NCI-H345 (cell line): ENCODE results near the gene MRPS34.

ENCODE experiments used
- DNase-seq: peaks from one replicate; lab custom pipeline; 2025; lab: John Stamatoyannopoulos, UW

MRPS34 gene

DNA sequence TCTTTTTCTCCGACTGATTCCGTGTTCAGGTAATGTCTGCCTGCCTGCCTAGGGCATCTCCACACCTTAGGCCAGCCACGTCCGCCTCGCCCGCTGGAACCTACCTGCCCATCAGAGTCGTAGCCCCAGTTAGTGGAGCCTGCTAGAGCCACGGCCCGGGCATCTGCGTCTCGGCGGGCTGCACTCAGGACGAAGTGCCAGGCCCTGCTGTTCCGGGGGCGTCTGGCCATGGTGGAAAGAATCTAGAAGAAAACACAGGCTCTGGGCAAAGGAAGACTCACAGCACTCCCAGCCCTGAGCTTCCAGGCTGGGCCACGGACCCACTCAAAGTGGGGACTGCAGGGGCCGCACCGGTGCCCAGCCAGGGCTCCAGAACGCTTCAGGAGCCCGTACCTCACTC, 8.3 kb upstream of the MRPS34 start:
- DNase-seq: no peak

GRCh38 chr16:1780677-1781072, 7.7 kb upstream of the MRPS34 start:
- no peak for DNase-seq

GRCh38 chr16:1779741-1780676, 7.1 kb upstream of the MRPS34 start:
- no peak for DNase-seq

DNA sequence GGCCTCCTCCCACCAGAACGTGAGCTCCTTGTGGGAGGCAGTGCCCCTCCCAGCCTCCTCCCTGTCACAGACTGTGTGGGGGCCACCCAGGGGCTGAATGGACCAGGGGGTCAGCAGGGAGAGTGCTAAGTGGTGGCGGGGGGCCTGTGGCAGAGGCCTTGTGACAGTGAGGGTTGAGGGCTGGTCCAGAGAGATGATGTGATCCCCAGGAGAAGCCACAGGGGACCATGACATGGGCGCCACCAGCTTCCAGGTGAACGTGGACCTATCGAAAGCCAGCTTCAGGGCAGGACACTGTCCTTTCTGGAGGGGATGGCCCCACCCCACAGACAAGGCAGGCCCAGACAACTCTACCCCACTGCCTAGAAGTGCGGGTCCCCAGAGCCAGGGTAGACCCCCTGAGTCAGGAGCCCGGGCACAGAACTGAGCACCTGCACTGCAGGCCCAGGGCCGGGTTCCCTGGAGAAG, 6.3 kb upstream of the MRPS34 start:
- no peak for DNase-seq

DNA sequence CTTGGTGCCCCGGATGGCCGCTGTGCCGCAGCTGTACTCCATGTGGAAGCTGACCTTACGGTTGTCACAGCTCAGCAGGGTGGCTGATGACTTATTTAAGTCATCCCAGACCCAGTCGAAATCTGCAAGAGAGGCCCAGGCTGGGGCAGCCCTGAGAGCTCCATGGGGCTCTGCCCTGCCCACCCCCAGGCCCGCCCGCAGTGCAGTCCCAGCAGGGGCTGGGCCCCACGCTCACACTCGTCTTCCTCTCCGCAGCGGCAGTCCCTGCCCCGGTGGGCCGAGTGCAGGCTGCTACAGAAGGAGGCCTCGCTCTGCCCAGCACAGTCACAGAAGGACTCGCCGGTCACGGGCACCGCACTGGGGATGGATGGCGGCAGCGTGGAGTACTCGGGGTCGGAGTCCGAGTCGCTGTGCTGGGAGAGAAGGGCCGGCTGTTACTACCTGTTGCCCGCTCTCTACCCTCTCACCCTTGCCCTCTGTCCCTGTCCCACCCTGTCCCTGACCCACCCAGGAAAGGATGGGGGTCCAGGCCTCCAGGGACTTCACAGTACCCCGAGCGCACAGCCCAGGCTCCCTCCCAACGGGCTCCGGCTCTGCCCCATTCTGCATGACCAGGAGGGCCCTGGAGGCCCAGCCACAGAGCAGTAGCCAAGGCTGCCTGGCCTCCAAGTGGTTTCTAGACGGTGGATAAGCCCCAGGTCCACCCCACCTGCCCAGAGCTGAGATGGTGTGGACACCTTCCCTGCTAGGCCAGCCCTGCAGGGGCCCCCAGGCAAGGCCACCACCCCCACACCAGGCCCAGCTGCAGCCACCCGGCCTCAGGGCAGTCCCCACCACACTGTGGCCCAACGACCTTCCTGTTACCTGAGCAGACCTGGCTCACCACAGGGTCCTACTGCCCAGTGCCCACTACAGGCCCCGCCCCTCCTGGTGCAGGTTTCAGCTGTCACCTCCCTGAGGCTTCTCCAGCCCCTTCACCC, 5.6 kb upstream of the MRPS34 start:
- no peak for DNase-seq

- DNase-seq: no peak
Observed at GRCh38 chr16:1777375-1778199, 4.7 kb upstream of the MRPS34 start.

GRCh38 chr16:1776991-1777374, 4.0 kb upstream of the MRPS34 start:
- no peak for DNase-seq

DNA sequence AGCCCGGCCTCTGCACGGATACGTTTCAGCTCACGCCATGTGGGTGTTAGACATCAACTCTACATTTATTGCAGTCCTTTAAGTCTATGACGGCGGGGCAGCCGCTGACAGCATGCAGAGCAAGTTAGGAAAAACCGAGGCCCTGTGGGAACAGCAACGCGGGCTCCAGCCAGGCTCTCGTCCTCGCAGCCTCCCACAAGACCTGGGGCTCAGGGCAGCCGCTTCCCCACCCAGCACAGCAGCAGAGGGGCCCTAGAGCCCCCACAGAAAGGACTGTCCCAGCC, 3.7 kb upstream of the MRPS34 start:
- DNase-seq: no peak

DNA sequence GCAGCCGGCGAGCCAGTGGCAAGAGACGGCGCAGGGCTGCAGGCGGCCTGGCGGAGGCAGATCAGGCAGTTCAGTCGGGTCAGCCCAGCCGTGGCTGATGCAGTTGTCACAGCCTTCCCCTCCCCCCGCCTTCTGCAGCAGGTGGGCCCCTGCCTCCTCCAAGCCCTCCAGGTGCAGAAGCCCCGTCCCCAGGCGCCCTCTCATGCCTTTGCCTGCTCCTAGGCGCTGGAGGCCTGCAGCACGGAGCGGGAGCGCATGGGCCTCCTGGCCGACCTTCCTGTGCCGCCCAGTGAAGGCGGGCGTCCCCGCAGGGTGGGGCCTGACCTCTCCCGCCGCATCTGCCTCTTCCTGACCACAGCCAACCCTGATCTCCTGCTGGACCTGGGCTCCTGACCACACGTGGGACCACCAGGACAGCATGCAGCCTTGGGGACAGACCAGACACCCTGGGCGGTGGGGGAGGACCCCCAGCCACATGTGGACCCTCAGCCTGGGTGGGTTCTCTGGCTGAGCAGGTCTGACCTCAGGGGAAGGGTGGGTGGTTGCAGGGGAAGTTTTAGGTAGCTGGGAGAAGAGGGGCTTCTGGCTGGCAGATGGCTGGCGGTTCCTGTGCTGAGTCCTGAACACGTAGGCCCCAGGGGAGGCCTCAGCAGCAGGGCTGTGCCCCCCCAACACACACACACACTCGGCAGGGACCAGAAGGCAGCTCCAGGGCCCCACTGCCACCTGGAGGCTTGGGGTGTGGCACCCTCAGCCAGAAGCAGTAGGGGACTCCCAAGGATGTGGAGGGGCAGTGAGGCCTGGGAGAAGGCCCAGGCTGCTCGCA, 3.1 kb upstream of the MRPS34 start:
- no peak for DNase-seq

DNA sequence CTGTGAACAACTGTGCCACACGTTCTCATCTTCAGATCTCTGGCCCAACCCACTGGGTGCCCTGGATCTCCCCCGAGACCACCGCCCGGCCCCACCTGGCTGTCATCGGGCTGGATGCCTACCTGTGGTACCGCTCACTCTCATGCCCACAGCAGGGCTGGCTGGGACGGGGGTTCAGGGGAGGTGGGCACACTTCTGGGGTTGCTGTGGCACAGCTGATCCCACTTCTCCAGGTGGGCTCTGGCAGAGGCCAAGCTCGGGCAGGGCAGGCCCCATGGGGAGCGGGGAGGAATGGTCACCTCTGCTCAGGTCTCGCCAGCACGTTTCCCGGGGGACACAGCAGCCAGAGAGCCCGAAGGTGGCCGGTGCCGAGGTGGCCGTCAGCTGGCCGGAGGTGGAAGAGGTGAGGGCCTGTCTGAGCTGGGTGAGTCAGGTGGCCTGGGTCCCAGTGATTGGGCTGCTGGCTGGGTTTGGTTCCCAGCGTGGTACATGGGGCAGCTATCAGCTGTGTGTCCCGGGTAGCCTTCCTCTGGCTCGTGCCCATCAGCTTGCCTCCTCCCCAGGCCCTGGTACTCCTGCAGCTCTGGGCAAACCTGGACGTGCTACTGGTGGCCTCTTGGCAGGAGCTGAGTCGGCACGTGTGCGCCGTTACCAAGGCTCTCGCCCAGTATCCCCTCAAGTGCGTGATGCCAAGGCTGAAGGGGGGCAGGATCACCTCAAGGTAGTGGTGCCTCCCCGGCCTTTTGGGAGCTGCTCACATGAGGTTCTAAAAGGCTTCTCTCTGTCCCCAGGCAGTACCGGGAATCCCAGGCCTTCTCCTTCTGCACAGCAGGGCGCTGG, 2.3 kb upstream of the MRPS34 start:
- no peak for DNase-seq

DNA sequence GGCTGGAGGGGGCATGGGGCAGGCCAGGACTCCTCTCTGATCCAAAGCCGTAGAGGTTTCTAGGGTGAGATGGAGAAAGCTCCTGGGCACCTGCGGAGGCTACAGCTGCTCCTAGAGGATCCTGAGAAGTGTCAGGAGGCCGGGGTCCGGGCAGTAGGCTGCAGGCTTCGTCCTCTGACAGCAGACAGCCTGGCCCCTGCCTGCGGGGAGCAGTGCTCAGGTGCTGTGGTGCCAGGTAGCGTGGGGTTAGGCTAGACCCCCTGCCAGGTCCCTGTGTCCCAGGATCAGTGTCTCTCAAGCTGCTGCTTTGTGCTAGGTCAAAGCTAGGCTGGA, 1.5 kb upstream of the MRPS34 start:
- no peak for DNase-seq

- DNase-seq: no peak
Observed at GRCh38 chr16:1773703-1774447, 941 bp upstream of the MRPS34 start.

DNA sequence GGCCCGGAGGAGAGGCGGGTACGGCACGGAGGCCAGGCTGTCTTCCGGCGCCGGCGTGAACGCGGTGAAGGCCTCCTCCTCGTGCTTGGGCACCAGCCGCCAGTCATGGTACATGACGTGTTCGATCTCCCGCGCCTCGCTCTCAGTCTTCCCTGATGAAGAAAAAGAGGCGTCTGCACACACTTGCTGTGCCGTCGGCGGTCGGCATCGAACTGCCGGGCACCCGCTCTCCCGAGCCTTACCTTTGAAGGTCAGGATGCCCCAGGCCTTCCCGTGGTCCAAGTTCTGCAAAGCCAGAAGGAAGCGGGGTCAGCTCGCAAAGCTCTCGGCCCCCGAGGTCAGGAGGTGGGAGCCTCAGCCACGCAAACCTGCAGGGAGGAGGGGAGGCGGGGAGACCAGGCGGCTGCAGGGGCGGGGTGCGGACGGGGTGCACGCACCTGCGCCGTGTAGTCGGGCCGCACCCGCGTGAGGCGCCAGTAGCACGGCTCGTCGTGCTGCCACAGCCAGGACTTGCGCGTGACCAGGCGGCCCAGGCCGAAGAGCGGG, 499 bp downstream of the MRPS34 start, which contains the start of gene EME2:
Gene EME2, plus strand, starts transcription at position 449 of the 546 bp plus-strand sequence. CDS start 418 bp downstream, outside the sequence.
- peak; percentile 50 for DNase-seq

DNA sequence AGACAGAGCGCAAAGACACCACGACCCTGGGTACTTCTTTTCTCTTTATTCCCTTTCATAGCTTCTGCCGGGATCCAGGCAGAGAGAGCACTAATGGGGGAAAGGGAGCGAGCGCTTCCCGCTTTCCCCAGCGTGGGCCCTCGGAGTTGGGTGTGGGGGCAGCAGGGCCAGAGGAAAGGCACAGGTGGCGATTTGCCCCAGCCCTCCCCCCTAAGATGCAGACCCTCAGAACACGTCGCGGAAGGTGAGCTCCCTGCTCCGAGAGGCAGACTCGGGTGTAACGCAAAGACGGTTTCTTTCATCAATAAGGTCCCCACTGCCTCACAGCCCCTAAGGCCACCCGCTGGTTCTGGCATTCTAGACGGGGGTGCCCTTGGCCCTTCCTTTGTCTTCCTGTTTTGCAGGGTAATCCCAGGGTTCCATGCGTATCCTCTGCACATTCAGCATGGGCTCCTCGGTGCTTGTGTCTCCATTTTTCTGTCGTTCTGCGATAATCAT, 1.0 kb downstream of the MRPS34 start:
- DNase-seq: no peak

DNA sequence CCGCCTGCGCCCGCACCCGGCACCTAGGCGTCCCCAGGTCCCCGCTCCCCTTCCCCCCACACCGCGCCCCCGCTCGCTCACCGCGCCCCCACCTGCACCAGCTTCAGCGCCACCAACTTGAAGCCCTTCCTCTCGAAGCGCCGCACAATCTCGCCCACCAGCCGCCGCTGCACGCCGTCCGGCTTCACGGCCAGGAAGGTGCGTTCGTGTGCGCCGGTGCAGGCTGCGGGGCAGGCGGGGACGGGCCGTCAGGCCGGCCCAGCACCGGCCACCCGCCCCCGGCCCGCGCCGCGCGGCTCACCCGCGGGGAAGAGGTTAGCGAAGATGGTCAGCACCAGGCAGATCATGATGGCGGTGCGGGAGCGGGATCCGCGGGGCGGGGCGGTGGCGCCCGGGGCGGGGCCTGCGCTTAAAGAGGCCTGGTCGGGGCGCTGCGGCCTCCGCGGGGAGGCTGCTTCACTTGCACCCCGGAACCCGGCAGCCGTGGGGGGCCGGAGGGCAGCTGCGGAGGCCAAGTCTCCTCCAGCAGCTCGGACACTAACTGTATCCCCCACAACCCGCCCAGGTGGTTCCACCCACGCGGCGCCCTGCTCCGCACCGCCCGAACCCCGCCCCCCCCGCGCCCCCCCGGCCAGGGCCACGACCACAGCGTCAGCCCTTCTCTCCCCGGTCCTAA, 1.6 kb downstream of the MRPS34 start, which contains the start of gene NME3:
Gene NME3, minus strand, starts transcription at position 356 of the 676 bp plus-strand sequence. Its CDS starts 9 bp downstream, at position 347.
- no peak for DNase-seq

GRCh38 chr16:1770328-1771187, 2.4 kb downstream of the MRPS34 start:
- no peak for DNase-seq
